ENCODE measurements around the gene RBM33. TPM values are rescaled to one million over a fixed set of nuclear protein-coding genes. Genes with fewer than 3 reads are reported as not detected.
A peak's percentile ranks its signal among the peaks of the same experiment; 100 is the strongest.

RBM33 gene
- total and polyA plus RNA-seq, 9 of the 15 experiments (the other 6 are each of a cell fraction or from before 2014, with no cell fraction given), result 4.4 to 80.7 (median 27.3) TPM

GRCh38 chr7:155644178-155644970, at the start of gene RBM33 (continued):
- TF ChIP-seq FOXO4 (CRISPR knock-in tag; IDR thresholded peaks at IDR 0.05), result no peak; the same call in 1 of the 2 replicates
- peak; percentile 57; the same call in 1 of the 2 replicates for TF ChIP-seq KLF1 (tag; IDR thresholded peaks at IDR 0.05)
- no peak for TF ChIP-seq MAFK (IDR thresholded peaks at IDR 0.05; ENCODE audit: low read length)
- peak; percentile 37 for TF ChIP-seq RBM39 (optimal IDR thresholded peaks at IDR 0.05; ENCODE audit: low read depth, low read length)
- no peak for TF ChIP-seq LCOR (CRISPR knock-in tag; IDR thresholded peaks at IDR 0.05)
- peak; percentile 63 for TF ChIP-seq CREM (IDR thresholded peaks at IDR 0.05; ENCODE audit: low read depth)
- TF ChIP-seq MCM2 (IDR thresholded peaks at IDR 0.05; ENCODE audit: low read depth), result no peak; the same call in 1 of the 2 replicates
- TF ChIP-seq TRIM24 (IDR thresholded peaks at IDR 0.05), result no peak
- no peak for TF ChIP-seq RFX1 (IDR thresholded peaks at IDR 0.05)
- no peak; the same call in 1 of the 2 replicates for TF ChIP-seq CAMTA2 (CRISPR knock-in tag; conservative IDR thresholded peaks at IDR 0.05)
- no peak for TF ChIP-seq TRIM28 (IDR thresholded peaks at IDR 0.05)
- TF ChIP-seq FOXP1 (CRISPR knock-in tag; IDR thresholded peaks at IDR 0.05), result no peak
- no peak for TF ChIP-seq HNRNPH1 (optimal IDR thresholded peaks at IDR 0.05; ENCODE audit: low read depth, low read length)
- no peak for TF ChIP-seq PTBP1 (IDR thresholded peaks at IDR 0.05; ENCODE audit: low read depth, low read length)
- no peak for TF ChIP-seq ZNF586 (CRISPR knock-in tag; conservative IDR thresholded peaks at IDR 0.05)
- no peak for TF ChIP-seq ZNF589 (CRISPR knock-in tag; IDR thresholded peaks at IDR 0.05; ENCODE audit: low read depth)
- no peak for TF ChIP-seq EZH2 (IDR thresholded peaks at IDR 0.05; ENCODE audit: borderline replicate concordance, low read depth, low read length)
- no peak for TF ChIP-seq IRF9 (tag; IDR thresholded peaks at IDR 0.05)
- TF ChIP-seq RB1 (IDR thresholded peaks at IDR 0.05; ENCODE audit: low read depth), result peak; percentile 84
- TF ChIP-seq SLC30A9 (CRISPR knock-in tag; IDR thresholded peaks at IDR 0.05), result no peak
- TF ChIP-seq TAF9B (IDR thresholded peaks at IDR 0.05; ENCODE audit: partially characterized antibody), result peak; percentile 80
- no peak for TF ChIP-seq ZNF77 (CRISPR knock-in tag; IDR thresholded peaks at IDR 0.05)
- peak; percentile 94 for TF ChIP-seq RBBP5 (IDR thresholded peaks at IDR 0.05; ENCODE audit: borderline replicate concordance, insufficient read depth, low read length, poor library complexity, severe bottlenecking)
- TF ChIP-seq TEAD2 (tag; IDR thresholded peaks at IDR 0.05), result no peak
- TF ChIP-seq, protein P1, sequence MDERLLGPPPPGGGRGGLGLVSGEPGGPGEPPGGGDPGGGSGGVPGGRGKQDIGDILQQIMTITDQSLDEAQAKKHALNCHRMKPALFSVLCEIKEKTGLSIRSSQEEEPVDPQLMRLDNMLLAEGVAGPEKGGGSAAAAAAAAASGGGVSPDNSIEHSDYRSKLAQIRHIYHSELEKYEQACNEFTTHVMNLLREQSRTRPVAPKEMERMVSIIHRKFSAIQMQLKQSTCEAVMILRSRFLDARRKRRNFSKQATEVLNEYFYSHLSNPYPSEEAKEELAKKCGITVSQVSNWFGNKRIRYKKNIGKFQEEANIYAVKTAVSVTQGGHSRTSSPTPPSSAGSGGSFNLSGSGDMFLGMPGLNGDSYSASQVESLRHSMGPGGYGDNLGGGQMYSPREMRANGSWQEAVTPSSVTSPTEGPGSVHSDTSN (CRISPR knock-in tag; IDR thresholded peaks at IDR 0.05; ENCODE audit: low read depth), result no peak
- TF ChIP-seq, protein P1 (tag; conservative IDR thresholded peaks at IDR 0.05; ENCODE audit: low read depth), result no peak
- TF ChIP-seq HDAC2 (IDR thresholded peaks at IDR 0.05), result 0 out of 2 replicates have a peak, but pooled peaks have one; percentile 10

Data from K562 (cell line).